B cell (primary cell): ENCODE data around the gene FOXN3. TPM values are rescaled to one million over a fixed set of nuclear protein-coding genes. Genes with fewer than 3 reads are reported as not detected.

Experiments
- ATAC-seq: fragments of 200-7000 bp; cut with Tn5 transposase; one replicate; pipeline ENCODE4 v1.10.0; 2021; ENCODE audit warnings: low read depth, mild to moderate bottlenecking, moderate number of reproducible peaks, moderate library complexity
- CTCF ChIA-PET: fragments of 350-600 bp; sonication (Branson Sonifier 250); formaldehyde crosslinking; loops from one replicate; lab custom pipeline; 2021; ENCODE audit warnings: antibody characterized with exemption, inconsistent platforms; lab: Charles Lee
- POLR2A ChIA-PET: fragments of 350-600 bp; sonication (Branson Sonifier 250); formaldehyde crosslinking; loops from one replicate; lab custom pipeline; 2021; ENCODE audit warnings: antibody characterized with exemption; lab: Charles Lee
- DNase-seq: peaks from one replicate; pipeline ENCODE4 v3.0.0; 2013
- H2AFZ ChIP-seq: 2 replicates; pipeline ENCODE4 v1.6.1; 2012; ENCODE audit warnings: mild to moderate bottlenecking, low read depth, low read length; ENCODE audit not compliant: insufficient read depth, poor library complexity, severe bottlenecking
- H3K27ac ChIP-seq, 2 donors: 1 replicate in 1 of 2; 2 replicates in 1 of 2; pipeline ENCODE4 v1.5.1; 2012 to 2013; ENCODE audit warnings: low read length in 2 of 2, mild to moderate bottlenecking in 2 of 2, moderate library complexity in 1 of 2
- H3K27me3 ChIP-seq, 4 experiments: fragments of 200-600 bp in 1 of 4; sonication (generic) in 1 of 4; replicated peaks in 1 of 4; 1 replicate in 2 of 4; 2 replicates in 2 of 4; pipeline versions ENCODE4 v1.6.1 to v1.7.0; 2013 to 2016; ENCODE audit warnings: low read length in 3 of 4, mild to moderate bottlenecking in 2 of 4, mixed read lengths in 1 of 4, moderate library complexity in 1 of 4; ENCODE audit not compliant: insufficient read depth in 4 of 4, control insufficient read depth in 3 of 4; ENCODE audit errors: control extremely low read depth in 1 of 4
- H3K36me3 ChIP-seq, 2 experiments: replicated peaks in 1 of 2; 1 replicate in 1 of 2; 2 replicates in 1 of 2; pipeline versions ENCODE4 v1.6.1 to v1.7.1; 2013; ENCODE audit warnings: low read length in 1 of 2; ENCODE audit not compliant: insufficient read depth in 2 of 2, control insufficient read depth in 1 of 2; ENCODE audit errors: control extremely low read depth in 1 of 2, extremely low read depth in 1 of 2
- H3K4me1 ChIP-seq, 2 donors: fragments of 200-600 bp in 1 of 2; sonication (generic) in 1 of 2; 1 replicate in 1 of 2; 2 replicates in 1 of 2; pipeline versions ENCODE4 v1.5.1 to v1.6.1; 2013 to 2017; ENCODE audit warnings: low read length in 2 of 2; ENCODE audit not compliant: control insufficient read depth in 2 of 2, insufficient read depth in 2 of 2
- H3K4me2 ChIP-seq: replicated peaks from 2 replicates; pipeline ENCODE3; 2012; ENCODE audit warnings: mild to moderate bottlenecking, low read depth, low read length; ENCODE audit not compliant: poor library complexity, severe bottlenecking
- H3K4me3 ChIP-seq, 5 experiments: fragments of 200-600 bp in 1 of 5; sonication (generic) in 1 of 5; 1 replicate in 3 of 5; 2 replicates in 2 of 5; pipeline versions ENCODE4 v1.5.1 to v1.7.0; 2011 to 2016; ENCODE audit warnings: low read length in 4 of 5, mild to moderate bottlenecking in 4 of 5, low read depth in 2 of 5, control low read depth in 1 of 5, moderate library complexity in 1 of 5; ENCODE audit not compliant: insufficient read depth in 1 of 5; ENCODE audit errors: control extremely low read depth in 1 of 5, extremely low read depth in 1 of 5
- H3K79me2 ChIP-seq: fragments of 200-600 bp; sonication (generic); one replicate; pipeline ENCODE4 v1.6.0; 2016; ENCODE audit warnings: low read length; ENCODE audit not compliant: control insufficient read depth, insufficient read depth
- H3K9ac ChIP-seq: fragments of 200-600 bp; sonication (generic); 2 replicates; pipeline ENCODE4 v1.6.1; 2017; ENCODE audit warnings: mild to moderate bottlenecking, low read length, moderate library complexity
- H3K9me3 ChIP-seq, 3 donors: one replicate each; pipeline versions ENCODE4 v1.6.1 to v1.7.1; 2013; ENCODE audit warnings: low read length in 2 of 3; ENCODE audit not compliant: control insufficient read depth in 2 of 3, insufficient read depth in 1 of 3; ENCODE audit errors: control extremely low read depth in 1 of 3
- H4K20me1 ChIP-seq: 2 replicates; pipeline ENCODE4 v1.6.0; 2012; ENCODE audit warnings: mild to moderate bottlenecking, low read length; ENCODE audit not compliant: insufficient read depth, control insufficient read depth, poor library complexity, severe bottlenecking
- H3K27ac Mint-ChIP-seq: one replicate; pipeline ENCODE4 v1.8.0; 2021; ENCODE audit warnings: mixed read lengths
- H3K27me3 Mint-ChIP-seq: one replicate; pipeline ENCODE4 v1.8.0; 2021; ENCODE audit warnings: mixed read lengths
- H3K4me1 Mint-ChIP-seq: one replicate; pipeline ENCODE4 v1.8.0; 2021; ENCODE audit warnings: mixed read lengths
- H3K4me3 Mint-ChIP-seq: one replicate; pipeline ENCODE4 v1.8.0; 2021; ENCODE audit warnings: mixed read lengths
- H3K9me3 Mint-ChIP-seq: one replicate; pipeline ENCODE4 v1.8.0; 2022; ENCODE audit warnings: mixed read lengths; ENCODE audit not compliant: insufficient read depth
- EZH2 ChIP-seq: IDR thresholded peaks from 2 replicates; pipeline ENCODE4 v1.6.1; 2012; ENCODE audit warnings: borderline replicate concordance, low read depth, mild to moderate bottlenecking, moderate library complexity, low read length; ENCODE audit not compliant: insufficient read depth, poor library complexity, severe bottlenecking
- WGBS: methylation state at CpG from one replicate; pipeline ENCODE4 v1.1.5; 2013; ENCODE audit warnings: missing lambda C conversion rate; ENCODE audit not compliant: insufficient coverage; 5-methylcytosine and 5-hydroxymethylcytosine counted together
- intact Hi-C: fragments of 100-400 bp; cut with micrococcal nuclease; formaldehyde crosslinking; loops from one replicate; pipeline ENCODE4 v1.10.0; 2022
- polyA plus RNA-seq: library from polyadenylated mRNA; depleted of rRNA; stranded (reverse); fragments of >200 nt; gene quantifications from 2 replicates; pipeline ENCODE4 v1.2.3, GENCODE V29; 2012
- total RNA-seq, 2 donors: library from RNA; stranded (reverse); fragments of 120-200 nt in 1 of 2; gene quantifications; 1 replicate in 1 of 2; 2 replicates in 1 of 2; pipeline versions ENCODE4 v1.2.3 to v1.2.4, GENCODE V29; 2013 to 2022
- TF ChIP-seq, protein P1 (sequence below): fragments of 200-600 bp; IDR thresholded peaks from one replicate; pipeline ENCODE4 v1.8.0; 2022; ENCODE audit warnings: antibody characterized with exemption, mild to moderate bottlenecking

FOXN3 gene
- total and polyA plus RNA-seq, 2 donors (not counting 1 experiment from before 2014, with no cell fraction given), result 80.6 to 98.2 TPM

GRCh38 chr14:89308232-89308959 is 108.6 kb downstream of the FOXN3 start:
- no peaks in the 10 kb centered on the region for H3K9me3 Mint-ChIP-seq
- ATAC-seq, result no peak
- Histone ChIP-seq H3K4me2 (peak overlapping the region; percentile 18), H3K79me2 (peaks cover 84% of the 10 kb centered on the region), H3K4me1 (peaks cover 52 to 59% of the 10 kb centered on the region in 2 donors), H4K20me1 (no peaks in the 10 kb centered on the region), H3K27ac (peak overlapping the region; percentile 53 to 99), H3K36me3 (peaks cover 0 to 1% of the 10 kb centered on the region in 2 experiments), H3K27me3 (no peaks in the 10 kb centered on the region), H3K4me3 (no peak overlapping the region), H3K9me3 (peaks cover 0 to 6% (median 0%) of the 10 kb centered on the region in 3 donors), H2AFZ (no peak overlapping the region), H3K9ac (no peak overlapping the region)
- ChIA-PET POLR2A (interaction anchor here (0.6 kb wide), 1 partner anchor 153 kb away, joined by 5 read pairs; no protein-coding TSS in a partner anchor), CTCF (interaction anchor here (1.0 to 1.3 kb wide), 6 partner anchors 9 to 131 kb away, joined by 3 to 7 read pairs (median 3); no protein-coding TSS in a partner anchor)
- H3K27me3 Mint-ChIP-seq, result no peaks in the 10 kb centered on the region
- WGBS, result 89% methylated on average over 9 of the region's 10 CpGs
- peak overlapping the region; percentile 44 for H3K4me3 Mint-ChIP-seq
- intact Hi-C loops, result loop anchor here (10.0 kb wide), 1 partner anchor 1076 kb away; no protein-coding TSS in a partner anchor
- peak; percentile 48 for DNase-seq
- H3K27ac Mint-ChIP-seq, result peak overlapping the region; percentile 92
- TF ChIP-seq EZH2, result no peak
- TF ChIP-seq, protein P1, sequence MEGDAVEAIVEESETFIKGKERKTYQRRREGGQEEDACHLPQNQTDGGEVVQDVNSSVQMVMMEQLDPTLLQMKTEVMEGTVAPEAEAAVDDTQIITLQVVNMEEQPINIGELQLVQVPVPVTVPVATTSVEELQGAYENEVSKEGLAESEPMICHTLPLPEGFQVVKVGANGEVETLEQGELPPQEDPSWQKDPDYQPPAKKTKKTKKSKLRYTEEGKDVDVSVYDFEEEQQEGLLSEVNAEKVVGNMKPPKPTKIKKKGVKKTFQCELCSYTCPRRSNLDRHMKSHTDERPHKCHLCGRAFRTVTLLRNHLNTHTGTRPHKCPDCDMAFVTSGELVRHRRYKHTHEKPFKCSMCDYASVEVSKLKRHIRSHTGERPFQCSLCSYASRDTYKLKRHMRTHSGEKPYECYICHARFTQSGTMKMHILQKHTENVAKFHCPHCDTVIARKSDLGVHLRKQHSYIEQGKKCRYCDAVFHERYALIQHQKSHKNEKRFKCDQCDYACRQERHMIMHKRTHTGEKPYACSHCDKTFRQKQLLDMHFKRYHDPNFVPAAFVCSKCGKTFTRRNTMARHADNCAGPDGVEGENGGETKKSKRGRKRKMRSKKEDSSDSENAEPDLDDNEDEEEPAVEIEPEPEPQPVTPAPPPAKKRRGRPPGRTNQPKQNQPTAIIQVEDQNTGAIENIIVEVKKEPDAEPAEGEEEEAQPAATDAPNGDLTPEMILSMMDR, result no peak
- peaks cover 73% of the 10 kb centered on the region for H3K4me1 Mint-ChIP-seq

DNA sequence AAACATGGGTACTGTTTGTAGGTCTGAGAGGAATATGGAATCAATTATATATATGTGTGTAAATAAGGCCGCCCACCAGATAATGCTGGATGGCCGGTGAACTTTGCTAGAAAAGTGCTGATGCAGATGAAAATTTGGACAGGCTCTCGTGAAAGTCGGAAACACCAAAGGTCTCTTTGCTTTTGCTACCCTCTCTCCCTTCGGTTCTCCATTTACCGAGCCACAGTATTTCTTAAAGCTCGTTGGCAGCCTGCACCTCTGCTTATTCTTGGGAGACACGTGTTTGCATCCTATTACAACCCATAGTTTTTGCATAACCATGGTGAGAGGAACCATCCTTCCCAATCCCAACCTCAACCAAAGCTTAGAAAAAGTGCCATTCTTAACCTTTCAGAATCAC is 109.6 kb downstream of the FOXN3 start:
- Mint-ChIP-seq H3K27ac (peak overlapping the region; percentile 92), H3K4me3 (peak overlapping the region; percentile 52), H3K27me3 (no peaks in the 10 kb centered on the region), H3K9me3 (no peaks in the 10 kb centered on the region), H3K4me1 (peaks cover 81% of the 10 kb centered on the region)
- peak overlapping the region; percentile 93 to 99 for H3K27ac ChIP-seq
- TF ChIP-seq, protein P1, result no peak
- TF ChIP-seq EZH2, result no peak
- POLR2A ChIA-PET, result no interaction called here
- DNase-seq (peak; percentile 24), ATAC-seq (no peak)
- no peak overlapping the region for H3K4me2 ChIP-seq
- intact Hi-C loops, result loop anchor here (10.0 kb wide), 1 partner anchor 1077 kb away; no protein-coding TSS in a partner anchor
- WGBS, result 68% methylated on average over 8 of the region's 8 CpGs
- peaks cover 0 to 4% (median 0%) of the 10 kb centered on the region in 3 donors for H3K9me3 ChIP-seq
- H3K9ac ChIP-seq, result no peak overlapping the region
- no peaks in the 10 kb centered on the region for H3K27me3 ChIP-seq
- CTCF ChIA-PET, result interaction anchor here (0.9 to 1.3 kb wide), 3 partner anchors 29 to 120 kb away, joined by 3 to 4 read pairs (median 3); no protein-coding TSS in a partner anchor
- no peak overlapping the region for H3K4me3 ChIP-seq
- peaks cover 62 to 69% of the 10 kb centered on the region in 2 donors for H3K4me1 ChIP-seq
- H4K20me1 ChIP-seq, result no peaks in the 10 kb centered on the region
- H3K79me2 ChIP-seq, result peaks cover 81% of the 10 kb centered on the region
- no peak overlapping the region for H2AFZ ChIP-seq
- no peaks in the 10 kb centered on the region for H3K36me3 ChIP-seq
